Kidney capillary endothelial cell (primary cell): ENCODE measurements around the gene SLCO3A1.

Experiments used
- DNase-seq: peaks from one replicate; pipeline ENCODE4 v3.0.0-alpha.2; 2018; ENCODE audit warnings: low spot score

The SLCO3A1 gene

DNA sequence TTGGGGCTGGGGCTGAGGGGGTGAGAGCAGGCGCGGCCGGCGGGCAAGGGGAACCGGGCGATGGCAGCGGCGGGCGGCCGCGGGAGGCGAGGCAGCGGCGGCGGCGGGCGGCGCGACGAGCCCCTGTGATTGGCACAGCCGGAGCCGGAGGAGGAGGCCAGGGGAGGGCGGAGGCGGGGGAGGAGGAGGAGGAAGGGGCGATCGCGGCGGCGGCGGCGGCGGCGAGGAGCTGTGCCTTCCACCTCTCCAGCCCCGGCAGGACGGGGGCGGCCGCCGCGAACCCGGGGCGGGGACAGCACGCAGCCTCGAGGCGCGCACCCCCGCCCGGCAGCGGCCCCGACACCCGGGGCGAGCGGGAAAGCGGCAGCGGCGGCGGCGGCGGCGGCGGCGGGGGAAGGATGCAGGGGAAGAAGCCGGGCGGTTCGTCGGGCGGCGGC is at the start of gene SLCO3A1:
Gene SLCO3A1 (plus strand): TSS at position 198 of the 437 bp plus-strand sequence.
- peak; percentile 22 for DNase-seq

DNA sequence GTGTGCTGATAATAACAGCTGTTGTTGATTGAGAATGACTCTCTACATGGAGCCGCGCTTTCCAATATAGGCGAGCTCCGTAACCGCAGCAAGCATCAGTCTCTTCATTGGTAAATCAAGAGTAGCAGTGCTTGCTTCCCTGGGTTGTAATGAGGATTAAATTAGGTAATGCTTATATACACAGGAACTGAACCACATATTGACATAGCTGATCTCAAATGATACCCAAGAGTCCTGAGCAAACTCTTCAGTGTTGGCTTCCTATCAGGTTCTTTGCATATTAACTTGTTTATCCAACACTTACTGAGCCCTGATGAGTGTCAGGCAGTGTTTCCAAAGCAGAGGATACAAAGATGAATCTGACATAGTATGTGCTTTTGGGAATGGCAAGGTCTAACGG is 46.4 kb upstream of the SLCO3A1 start:
- DNase-seq = no peak

DNA sequence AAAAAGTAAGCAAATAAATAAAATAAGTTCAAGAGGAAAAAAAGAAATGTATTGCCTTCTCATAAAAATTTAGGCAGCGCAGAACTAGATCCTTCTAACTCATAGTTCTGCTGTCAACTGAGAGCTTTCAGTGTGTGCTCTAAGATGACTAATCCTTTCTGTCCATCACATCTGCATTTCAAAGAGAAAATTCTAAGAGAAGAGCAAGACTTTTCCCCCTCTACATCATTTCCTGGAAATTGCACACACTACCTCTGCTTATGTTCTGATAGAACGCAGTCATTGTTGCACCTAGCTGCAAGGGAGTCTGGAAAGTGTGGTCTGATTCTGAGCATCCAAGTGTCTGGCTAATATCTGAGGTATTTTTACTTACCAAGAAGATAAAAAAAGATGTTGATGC is 39.6 kb upstream of the SLCO3A1 start:
- DNase-seq = no peak

DNA sequence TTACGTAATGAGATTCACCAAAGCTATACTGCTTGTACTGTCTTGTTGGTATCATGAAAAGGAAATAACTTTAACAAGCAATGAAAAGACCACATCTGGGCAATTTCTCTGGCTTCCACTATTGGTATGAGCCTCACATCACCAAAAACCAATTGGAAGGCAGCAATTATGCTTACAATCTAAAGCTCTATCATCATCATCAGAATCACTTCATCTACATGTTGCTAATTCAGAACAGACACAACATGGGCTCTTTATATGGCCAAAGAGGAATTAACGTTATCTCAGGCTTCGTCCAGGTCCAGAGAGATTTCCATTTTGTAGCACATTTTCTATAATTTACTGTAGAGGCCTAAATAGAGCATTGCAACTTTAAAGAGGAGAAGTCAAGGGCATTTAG is 36.6 kb upstream of the SLCO3A1 start:
- no peak for DNase-seq

DNA sequence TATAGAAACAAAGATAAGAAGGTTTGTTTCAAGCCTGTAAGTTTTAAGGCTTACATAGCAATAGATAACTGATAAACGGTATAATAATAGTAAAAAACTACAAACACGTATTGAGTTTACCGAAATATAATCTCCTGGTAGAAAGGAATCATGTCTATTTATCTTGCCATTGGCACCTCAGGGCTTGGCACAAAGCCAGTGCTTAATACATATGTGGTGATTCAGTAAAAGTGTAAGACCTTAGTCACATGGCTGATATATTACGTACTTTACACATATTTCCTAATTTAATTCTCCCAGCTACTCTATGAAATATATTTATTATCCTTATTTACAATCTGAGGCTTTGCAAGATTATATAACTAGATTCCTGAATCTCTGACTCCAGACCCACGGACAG is 32.0 kb upstream of the SLCO3A1 start:
- DNase-seq = no peak

DNA sequence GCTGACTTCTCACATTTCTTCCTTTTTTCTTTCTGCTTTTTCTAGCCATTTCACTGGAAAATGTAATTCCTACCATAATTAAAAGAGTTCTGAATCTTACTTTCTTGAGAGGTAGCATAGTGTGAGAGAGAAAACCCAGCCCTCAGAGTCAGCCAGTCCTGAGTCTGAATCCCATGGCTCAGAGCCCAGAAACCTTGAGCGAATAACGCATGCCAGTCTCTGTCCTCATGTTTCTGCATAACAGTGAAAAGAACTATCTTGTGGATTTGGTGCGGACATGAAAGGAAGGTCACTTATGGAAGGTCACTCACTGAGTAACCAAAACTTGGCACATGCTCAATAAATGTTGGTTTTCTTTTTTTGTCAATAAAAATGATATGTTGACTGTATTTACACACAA is 29.3 kb upstream of the SLCO3A1 start:
- no peak for DNase-seq

DNA sequence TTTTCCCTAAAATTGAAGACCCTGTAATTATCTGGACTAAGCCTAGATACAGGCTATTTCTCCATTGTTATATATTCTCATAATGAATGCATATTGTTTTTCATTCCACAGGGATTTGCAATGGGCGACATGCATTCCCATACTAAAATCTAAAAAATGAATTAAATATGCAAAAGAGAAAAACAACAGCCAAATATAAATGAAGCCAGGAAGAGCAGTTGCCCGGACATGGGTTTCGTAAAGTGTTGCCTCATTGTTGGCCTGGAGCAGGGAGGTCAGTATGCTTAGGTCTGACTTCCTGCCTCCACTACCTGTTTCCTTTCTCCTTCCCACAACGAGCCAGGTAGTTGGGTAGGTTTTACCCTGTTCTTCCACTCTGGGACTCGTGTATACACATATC is 27.1 kb upstream of the SLCO3A1 start:
- DNase-seq = no peak

DNA sequence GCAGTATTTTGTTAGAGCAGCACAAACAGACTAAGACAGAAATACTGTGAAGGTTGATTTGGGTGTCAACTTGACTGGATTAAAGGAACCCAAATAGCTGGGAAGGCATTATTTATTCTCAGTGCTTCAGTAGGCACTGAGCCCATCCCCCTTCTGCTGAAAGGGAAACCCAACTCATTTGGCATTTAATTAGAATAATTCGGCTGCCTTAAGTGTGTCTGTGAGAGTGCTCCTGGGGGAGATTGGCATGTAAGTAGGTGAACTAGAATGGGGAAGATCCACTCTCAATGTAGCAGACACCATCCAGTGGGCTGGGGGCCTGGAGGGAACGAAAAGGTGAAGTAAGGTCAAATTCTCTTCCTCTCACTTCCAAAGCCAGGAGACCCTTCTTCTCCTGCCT is 20.5 kb upstream of the SLCO3A1 start:
- no peak for DNase-seq

DNA sequence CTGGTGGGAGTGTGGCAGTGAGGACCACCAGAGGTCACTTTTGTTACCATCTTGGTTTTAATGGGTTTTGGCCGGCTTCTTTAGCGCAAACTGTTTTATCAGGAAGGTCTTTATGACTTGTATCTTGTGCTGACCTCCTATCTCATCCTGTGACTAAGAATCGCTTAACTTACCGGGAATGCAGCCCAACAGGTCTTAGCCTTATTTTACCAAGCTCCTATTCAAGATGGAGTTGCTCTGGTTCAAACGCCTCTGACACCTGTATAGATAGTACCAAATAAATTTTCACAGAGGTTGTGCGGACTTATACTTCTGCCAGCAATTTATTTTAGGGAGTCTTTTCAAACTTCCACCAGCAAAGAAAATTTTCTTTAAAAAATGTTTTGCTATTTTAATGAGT is 13.6 kb upstream of the SLCO3A1 start:
- no peak for DNase-seq

DNA sequence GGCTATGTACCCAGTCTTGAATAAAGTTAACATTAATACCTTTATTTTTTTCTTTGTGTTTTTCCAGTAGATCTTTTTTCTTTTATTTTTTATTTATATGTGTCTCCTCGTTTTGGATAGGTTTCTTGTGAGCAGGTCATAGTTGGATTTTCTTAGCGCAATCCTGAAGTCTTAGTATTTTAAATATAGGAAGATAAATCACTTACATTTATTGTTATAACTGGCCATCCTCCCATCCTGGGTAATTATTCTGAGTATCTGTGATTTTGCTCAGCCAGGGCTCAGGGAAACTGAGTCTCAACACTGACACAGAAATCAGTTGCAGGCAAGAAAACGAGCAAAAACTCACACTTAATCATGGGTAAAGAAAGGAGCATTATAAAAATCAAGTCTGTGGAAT is 11.6 kb upstream of the SLCO3A1 start:
- DNase-seq = no peak

DNA sequence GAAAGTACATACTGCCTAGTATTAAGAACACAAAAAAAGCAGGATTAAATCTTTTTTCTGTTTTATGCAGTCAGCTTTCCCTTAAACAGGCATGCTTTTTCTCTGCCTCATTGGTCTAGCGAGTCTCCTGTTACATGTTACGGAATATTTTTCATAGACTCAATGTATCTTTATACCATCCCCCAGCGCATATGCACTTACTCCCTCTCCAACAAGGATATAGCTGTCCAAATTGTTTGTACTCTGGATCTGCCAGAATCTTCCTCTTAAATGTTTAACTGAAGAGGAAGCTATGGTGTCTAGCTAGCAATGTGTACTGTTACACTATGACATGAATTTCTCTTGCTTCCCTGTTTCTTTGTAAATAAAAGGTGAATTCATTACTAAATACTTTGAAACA is 9.2 kb upstream of the SLCO3A1 start:
- DNase-seq = no peak

DNA sequence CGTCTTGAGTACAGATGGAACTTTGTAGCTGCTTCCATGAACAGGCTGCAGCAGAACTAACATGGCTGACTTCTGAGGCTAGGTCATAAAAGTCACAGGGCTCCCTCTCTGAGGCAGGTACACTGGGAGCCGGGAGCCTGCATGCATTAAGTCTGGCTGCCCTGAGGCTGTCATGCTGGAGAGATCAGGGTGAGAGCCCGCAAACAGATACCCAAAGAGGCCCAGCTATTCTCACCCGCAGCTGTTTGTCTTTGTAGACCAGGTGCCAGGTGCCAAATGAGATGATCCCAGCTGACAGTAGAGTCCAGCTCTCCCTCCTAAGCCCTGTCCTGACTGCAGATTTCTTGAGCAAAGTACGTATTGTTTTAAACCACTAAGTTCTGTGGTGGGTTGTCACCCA is 8.6 kb upstream of the SLCO3A1 start:
- DNase-seq = no peak

DNA sequence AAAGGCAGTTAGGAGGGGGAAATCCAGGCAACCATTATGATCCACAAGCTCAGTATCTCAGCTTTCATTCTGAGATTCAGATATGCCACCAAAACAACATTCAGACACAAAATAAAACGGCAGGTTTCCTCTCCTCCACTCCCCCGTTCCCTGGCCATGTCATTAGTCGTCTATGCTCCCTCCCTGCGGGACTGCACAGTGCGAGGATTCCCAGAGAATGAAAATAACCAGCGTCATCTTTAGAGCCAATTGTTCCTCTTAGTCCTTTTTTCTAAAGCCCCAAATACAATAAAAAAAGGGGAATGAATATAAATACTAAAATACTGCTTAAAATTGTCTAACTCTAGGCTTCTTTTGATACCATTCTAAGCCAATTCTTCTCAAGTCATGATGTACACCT is 7.8 kb upstream of the SLCO3A1 start:
- DNase-seq = no peak

DNA sequence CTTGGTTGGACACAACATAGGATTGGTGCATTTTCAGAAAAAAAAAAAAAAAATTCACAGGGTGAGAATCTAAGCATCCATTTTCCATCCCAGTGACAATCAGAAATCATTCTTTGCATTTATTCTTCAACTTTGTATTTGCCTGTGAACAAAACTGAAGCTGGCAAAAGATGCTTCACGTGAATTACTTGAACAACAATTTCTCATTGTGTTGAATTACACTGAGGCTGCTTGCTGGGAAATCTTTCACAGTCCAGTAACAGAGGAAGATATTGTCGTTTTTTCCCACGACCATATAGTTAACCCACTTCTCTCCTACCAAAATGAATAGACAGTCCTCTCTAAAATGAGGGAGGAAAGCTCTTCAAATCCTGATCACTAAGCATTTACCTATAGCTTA is 4.3 kb upstream of the SLCO3A1 start:
- no peak for DNase-seq

DNA sequence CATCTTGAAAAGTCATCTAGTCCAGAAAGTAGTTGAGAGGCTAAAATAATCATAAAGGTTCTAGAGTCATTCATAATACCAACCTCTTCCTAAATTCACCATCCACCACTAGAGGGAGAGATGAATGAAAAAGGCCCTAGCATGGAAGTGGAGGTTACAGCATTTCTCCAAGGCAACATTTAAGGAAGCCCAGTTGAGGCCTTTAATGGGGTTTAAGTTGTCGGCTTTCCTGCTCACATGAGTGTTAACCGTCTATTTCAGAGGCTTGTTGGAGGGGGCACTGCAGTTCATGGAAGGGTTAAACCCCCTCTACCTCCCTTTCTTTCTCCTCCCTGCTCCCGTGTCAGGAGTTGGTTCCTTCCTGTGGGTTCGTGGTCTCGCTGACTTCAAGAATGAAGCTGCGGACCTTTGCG is 3.8 kb upstream of the SLCO3A1 start:
- peak; percentile 8 for DNase-seq

DNA sequence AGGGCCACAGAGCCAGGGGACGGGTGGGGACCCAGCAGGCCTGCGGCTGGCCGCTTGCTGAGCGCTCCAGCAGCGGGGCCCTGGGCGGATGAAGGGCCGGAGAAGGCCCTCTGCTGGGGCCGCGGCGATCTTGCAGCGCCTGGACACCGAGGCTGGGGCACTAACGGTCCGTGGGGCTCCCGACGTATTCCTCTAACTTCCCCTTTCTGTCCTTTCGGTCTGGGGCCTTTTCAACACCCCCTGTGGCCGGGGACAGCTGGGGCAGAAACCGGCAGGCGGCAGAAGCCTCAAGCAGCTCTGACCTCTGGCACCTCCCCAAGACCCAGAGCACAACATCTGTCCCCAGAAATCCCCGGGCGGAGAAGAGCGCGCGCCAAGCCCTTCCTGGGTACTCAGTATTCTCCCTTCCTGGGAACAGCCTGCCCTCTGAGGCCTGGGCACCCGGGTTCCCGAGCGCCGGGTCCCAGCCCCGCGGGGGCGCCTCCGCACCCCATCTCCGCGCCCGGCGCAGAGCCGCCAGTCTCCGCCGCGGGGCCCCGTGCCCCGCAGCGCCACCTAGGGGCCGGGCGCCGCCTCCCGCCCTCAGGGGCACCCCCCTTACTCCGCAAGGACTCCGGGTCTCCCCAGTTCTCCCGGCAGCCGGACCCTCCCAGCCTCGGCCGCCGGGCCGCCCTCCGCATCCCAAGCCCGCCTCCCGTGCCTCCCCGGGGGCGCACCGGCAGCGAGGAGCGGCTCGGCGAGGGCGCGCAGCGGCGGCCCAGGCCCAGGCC is 582 bp upstream of the SLCO3A1 start:
- DNase-seq = peak; percentile 51

DNA sequence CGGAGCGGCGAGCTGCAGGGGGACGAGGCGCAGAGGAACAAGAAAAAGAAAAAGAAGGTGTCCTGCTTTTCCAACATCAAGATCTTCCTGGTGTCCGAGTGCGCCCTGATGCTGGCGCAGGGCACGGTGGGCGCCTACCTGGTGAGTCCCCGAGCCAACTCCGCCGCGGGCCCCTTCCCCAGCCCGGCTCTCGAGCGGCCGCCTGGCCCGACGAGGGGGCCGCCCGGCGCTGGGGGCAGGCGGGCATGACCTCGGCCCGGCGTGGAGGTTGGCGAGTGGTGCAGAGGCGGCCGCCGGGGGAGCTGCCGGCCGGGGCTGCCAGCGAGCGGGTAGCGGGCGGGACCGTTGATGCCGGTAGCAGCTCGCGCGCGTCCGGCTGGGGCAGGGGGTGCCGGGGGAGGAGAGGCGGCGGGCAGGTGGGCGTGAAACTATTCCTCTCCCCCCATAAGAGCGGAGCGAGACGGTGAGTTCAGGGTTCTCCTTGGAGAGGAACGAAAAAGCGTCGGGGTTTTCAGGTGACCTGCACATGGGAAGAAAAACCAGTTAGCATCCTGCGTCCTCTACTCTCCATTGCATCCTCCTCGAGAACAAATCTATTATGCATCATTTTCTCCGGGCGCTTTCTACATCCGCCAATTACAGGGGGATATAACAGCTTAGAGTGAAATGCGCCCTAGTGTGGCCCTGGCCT is 585 bp downstream of the SLCO3A1 start:
- DNase-seq = peak; percentile 13

DNA sequence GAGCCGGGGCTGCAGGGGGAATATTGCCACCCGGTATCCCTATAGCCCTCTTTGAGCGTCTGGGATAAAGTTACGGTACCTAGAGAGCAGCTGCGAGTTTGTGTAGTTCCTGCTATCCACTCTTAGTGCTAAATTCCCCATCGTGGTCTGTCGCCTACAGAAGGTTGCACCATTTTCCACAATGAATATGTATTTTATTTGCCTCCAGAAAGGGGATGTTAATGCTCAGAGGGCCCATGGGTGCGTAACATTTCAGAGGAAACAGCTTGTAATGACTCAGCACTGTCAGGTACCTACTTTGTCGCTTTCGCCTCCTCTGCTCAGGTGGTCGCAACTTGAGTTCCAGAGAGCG is 1.1 kb downstream of the SLCO3A1 start:
- DNase-seq = no peak

DNA sequence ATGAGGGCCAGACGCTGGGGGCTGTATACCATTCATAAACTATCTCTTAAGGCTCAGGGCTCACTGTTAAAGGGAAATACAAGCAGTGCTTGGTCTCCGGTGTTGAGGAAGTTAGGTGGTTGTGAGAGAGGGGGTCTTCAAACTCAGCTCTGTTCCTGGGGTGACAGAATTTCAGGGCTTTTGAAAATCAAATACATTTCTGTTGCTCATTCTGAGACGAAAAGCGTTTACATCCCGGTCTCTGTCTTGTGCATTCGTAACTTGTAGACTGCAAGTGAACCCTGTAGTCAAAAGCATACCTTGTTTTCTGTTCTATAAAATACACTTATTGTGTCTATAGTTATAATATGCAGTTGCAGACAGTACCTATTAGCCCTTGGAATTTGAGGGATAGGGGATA is 1.7 kb downstream of the SLCO3A1 start:
- no peak for DNase-seq

DNA sequence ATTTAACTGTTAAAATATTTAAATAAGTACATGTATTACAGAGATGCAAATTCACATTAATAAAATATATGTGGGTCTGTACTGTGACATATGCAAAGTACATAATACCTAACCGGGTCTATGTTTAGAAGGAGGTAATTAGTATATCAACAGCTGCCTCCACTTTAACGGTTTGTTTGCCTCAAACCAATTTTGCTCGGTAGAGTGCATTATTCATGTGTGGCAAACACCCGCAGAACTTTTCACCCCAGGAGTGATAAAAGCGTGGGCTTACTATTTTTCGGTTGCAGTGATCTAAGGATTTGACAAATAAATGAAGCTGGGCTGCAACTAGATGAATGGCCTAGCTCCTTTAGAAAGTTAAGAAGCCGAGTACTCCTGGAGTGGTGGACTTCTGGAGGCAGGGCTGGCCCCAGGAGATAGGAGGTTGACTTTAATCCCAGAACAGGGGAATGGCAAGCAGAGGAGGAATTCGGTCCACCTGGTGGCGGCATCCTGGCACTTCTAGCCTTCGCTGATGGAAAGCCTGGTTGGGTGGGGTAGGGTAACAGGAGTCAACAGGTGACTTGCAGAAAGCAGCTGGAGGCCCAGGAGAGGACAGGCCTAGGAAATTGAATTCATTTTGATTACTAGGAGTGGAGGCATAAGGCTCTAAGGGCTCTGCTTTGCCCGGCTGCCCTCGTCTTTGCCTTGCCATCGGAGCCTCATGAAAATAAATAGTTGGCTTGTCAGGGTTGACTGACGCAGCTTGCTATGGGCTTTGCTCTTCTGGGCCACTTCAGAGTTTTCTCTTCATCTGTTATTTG is 2.4 kb downstream of the SLCO3A1 start:
- DNase-seq = no peak

DNA sequence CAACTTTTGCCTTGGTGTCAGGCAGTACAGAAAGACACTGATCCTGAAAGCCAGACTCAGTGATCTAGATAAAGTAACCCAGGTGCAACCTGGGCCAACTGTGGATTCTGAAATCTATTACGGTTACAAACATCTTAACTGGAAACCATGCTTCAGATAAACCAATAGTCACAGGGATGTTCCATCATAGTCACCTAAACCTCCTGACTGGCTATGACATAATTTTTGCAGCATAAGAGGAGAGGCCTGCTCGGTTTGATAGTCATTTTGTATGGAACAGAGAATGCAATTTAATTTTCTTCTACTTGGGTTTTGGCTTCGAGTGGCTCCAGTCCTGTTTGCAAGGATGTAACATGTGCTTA is 3.7 kb downstream of the SLCO3A1 start:
- no peak for DNase-seq

DNA sequence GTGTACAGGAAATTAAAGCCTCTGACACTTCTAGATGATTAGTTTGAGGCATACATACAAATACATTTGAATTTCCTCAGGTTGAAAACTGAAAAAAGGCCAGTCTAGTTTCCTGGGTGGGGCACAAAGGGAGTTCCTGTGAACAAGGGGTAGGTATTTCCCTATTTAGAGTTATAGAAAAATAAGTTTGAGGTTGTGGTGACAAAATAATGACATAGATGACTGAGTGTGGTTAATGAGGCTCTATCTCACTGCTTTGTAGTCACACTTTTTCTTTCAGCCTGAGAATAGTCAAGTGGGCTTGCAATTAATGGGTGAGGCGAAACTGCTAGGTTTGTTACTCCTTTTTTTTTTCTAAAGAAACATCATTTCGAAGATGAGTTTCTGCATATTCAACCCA is 4.3 kb downstream of the SLCO3A1 start:
- no peak for DNase-seq

DNA sequence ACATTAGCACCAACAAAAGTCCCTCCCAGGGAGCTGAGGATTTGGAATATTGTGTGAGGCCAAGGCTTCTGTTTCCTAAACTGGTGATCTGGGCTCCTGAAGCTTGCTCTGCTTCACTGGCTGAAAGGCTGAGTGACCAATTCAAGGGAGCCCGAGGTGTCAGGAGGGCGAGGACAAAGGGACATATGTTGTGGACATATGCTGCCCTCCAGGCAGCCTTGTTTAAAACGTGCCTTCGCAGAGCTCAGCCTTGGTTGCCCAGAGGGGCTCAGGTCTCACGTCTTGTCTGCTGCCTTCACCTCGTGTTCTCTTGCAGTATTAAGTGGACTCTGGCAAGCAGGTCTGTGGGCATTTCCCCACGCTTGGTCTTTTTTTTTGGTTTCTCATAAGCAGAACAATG is 7.0 kb downstream of the SLCO3A1 start:
- DNase-seq = no peak
